Tibial nerve (tissue), 4 donors: ENCODE results near the gene RBCK1. TPM values are rescaled to one million over a fixed set of nuclear protein-coding genes. Genes with fewer than 3 reads are reported as not detected.
"Not testable (repeated sequence)": the region's sequence is repeated elsewhere in the genome, so short reads cannot be mapped to it uniquely, and the experiment has no call there.

Source experiments
- DNase-seq, 2 donors: peaks; one replicate each; pipeline ENCODE4 v3.0.0-alpha.2; 2019; ENCODE audit warnings: low spot score in 2 of 2
- H3K27ac ChIP-seq, 4 donors: fragments of 200-600 bp; sonication (generic) in 3 of 4; one replicate each; pipeline ENCODE4 v1.5.1; 2017 to 2019; ENCODE audit warnings: mild to moderate bottlenecking in 1 of 4
- H3K27me3 ChIP-seq, 2 donors: fragments of 200-600 bp; sonication (generic) in 1 of 2; one replicate each; pipeline versions ENCODE4 v1.5.1 to v1.6.0; 2017 to 2019
- H3K36me3 ChIP-seq, 3 donors: fragments of 200-600 bp; sonication (generic); one replicate each; pipeline ENCODE4 v1.5.1; 2018 to 2019
- H3K4me1 ChIP-seq, 4 donors: fragments of 200-600 bp; sonication (generic) in 3 of 4; one replicate each; pipeline ENCODE4 v1.5.1; 2017 to 2019
- H3K4me3 ChIP-seq, 4 donors: fragments of 200-600 bp; sonication (generic) in 3 of 4; one replicate each; pipeline ENCODE4 v1.5.1; 2017 to 2019; ENCODE audit warnings: mild to moderate bottlenecking in 1 of 4, moderate library complexity in 1 of 4
- H3K9me3 ChIP-seq, 4 donors: fragments of 200-600 bp; sonication (generic) in 3 of 4; one replicate each; pipeline ENCODE4 v1.5.1; 2017 to 2019
- EP300 ChIP-seq, 2 donors: sonication (generic); formaldehyde crosslinking; IDR thresholded peaks; one replicate each; pipeline ENCODE4 v1.6.1; 2017; ENCODE audit warnings: antibody characterized with exemption in 2 of 2, mild to moderate bottlenecking in 1 of 2
- POLR2A ChIP-seq, 2 donors: fragments of 450-650 bp; IDR thresholded peaks; one replicate each; pipeline ENCODE4 v1.6.1; 2017; ENCODE audit warnings: antibody characterized with exemption in 2 of 2, mild to moderate bottlenecking in 2 of 2, moderate library complexity in 2 of 2
- WGBS, 2 donors: methylation state at CpG; one replicate each; pipeline ENCODE4 v1.1.5; 2018; 5-methylcytosine and 5-hydroxymethylcytosine counted together
- total RNA-seq, 4 donors: library from RNA; depleted of rRNA; stranded (reverse); fragments of >200 nt; gene quantifications; one replicate each; pipeline ENCODE4 v1.1.0, GENCODE V29; 2016
- TF ChIP-seq, protein P1 (sequence below), 5 experiments: fragments of 200-600 bp in 3 of 5; fragments of 450-650 bp in 2 of 5; sonication (generic) in 3 of 5; IDR thresholded peaks; one replicate each; pipeline ENCODE4 v1.5.1; 2016 to 2019; ENCODE audit warnings: antibody characterized with exemption in 5 of 5, mild to moderate bottlenecking in 3 of 5, moderate library complexity in 2 of 5

RBCK1 gene
- total RNA-seq, 4 donors from 2014 or later: 93.5 to 149 (median 118) TPM

DNA sequence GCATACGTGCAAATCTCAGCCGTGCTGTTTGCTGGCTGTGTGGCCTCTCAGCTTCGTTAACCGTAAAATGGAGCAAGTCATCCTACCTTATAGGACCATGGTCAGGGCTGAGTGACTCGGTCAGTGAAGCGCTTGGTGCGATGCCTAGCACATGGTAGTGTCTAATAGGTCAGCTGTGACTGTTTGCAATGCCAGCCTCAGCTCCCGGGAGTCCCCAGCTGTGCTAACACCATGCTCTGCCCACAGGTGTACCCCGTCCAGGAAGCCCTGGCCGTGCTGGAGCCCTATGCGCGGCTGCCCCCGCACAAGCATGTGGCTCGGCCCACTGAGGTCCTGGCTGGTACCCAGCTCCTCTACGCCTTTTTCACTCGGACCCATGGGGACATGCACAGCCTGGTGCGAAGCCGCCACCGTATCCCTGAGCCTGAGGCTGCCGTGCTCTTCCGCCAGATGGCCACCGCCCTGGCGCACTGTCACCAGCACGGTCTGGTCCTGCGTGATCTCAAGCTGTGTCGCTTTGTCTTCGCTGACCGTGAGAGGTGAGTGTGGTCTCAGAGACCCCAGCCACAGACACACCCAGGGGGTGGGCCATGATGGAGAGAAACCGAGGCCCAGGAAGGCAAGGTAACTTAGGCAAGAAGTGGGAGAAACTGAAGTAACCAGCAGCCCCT is 16.9 kb upstream of the RBCK1 start:
- DNase-seq: no peak
- Histone ChIP-seq H3K4me3 (no peak overlapping the region), H3K9me3 (no peaks in the 10 kb centered on the region), H3K27me3 (no peaks in the 10 kb centered on the region), H3K27ac (no peak overlapping the region), H3K4me1 (no peaks in the 10 kb centered on the region), H3K36me3 (peaks cover 0 to 84% (median 0%) of the 10 kb centered on the region in 3 donors)
- 93% methylated on average over 28 to 29 of the region's 29 CpGs for WGBS, 2 donors
- no peak for TF ChIP-seq POLR2A (IDR thresholded peaks at IDR 0.05)
- TF ChIP-seq EP300 (IDR thresholded peaks at IDR 0.05): no peak
- TF ChIP-seq, protein P1, sequence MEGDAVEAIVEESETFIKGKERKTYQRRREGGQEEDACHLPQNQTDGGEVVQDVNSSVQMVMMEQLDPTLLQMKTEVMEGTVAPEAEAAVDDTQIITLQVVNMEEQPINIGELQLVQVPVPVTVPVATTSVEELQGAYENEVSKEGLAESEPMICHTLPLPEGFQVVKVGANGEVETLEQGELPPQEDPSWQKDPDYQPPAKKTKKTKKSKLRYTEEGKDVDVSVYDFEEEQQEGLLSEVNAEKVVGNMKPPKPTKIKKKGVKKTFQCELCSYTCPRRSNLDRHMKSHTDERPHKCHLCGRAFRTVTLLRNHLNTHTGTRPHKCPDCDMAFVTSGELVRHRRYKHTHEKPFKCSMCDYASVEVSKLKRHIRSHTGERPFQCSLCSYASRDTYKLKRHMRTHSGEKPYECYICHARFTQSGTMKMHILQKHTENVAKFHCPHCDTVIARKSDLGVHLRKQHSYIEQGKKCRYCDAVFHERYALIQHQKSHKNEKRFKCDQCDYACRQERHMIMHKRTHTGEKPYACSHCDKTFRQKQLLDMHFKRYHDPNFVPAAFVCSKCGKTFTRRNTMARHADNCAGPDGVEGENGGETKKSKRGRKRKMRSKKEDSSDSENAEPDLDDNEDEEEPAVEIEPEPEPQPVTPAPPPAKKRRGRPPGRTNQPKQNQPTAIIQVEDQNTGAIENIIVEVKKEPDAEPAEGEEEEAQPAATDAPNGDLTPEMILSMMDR (IDR thresholded peaks at IDR 0.05): no peak

GRCh38 chr20:393296-393695 is 14.8 kb upstream of the RBCK1 start:
- not testable (repeated sequence) for DNase-seq, H3K4me3 ChIP-seq, H3K27me3 ChIP-seq, H3K4me1 ChIP-seq, H3K9me3 ChIP-seq, H3K27ac ChIP-seq
- WGBS, 2 donors: 92% methylated on average over 2 of the region's 2 CpGs
- peaks cover 0 to 91% (median 0%) of the 10 kb centered on the region in 3 donors for H3K36me3 ChIP-seq

GRCh38 chr20:396252-396618 is 11.9 kb upstream of the RBCK1 start:
- no peaks in the 10 kb centered on the region for H3K27me3 ChIP-seq
- peaks cover 0 to 64% (median 0%) of the 10 kb centered on the region in 3 donors for H3K36me3 ChIP-seq
- no peak for DNase-seq
- peak overlapping the region in 1 of 4 donors; percentile 12 for H3K27ac ChIP-seq
- TF ChIP-seq POLR2A (IDR thresholded peaks at IDR 0.05) (no peak), EP300 (IDR thresholded peaks at IDR 0.05) (no peak)
- TF ChIP-seq, protein P1 (IDR thresholded peaks at IDR 0.05): no peak
- no peaks in the 10 kb centered on the region for H3K4me1 ChIP-seq
- no peak overlapping the region for H3K4me3 ChIP-seq
- H3K9me3 ChIP-seq: no peaks in the 10 kb centered on the region
- 92 to 94% methylated on average over 24 of the region's 24 CpGs for WGBS, 2 donors

GRCh38 chr20:396619-397431 is 11.3 kb upstream of the RBCK1 start:
- 82% methylated on average over 3 to 4 of the region's 4 CpGs for WGBS, 2 donors
- DNase-seq: no peak
- no peak for TF ChIP-seq POLR2A (IDR thresholded peaks at IDR 0.05)
- TF ChIP-seq EP300 (IDR thresholded peaks at IDR 0.05): no peak
- TF ChIP-seq, protein P1 (IDR thresholded peaks at IDR 0.05): no peak
- Histone ChIP-seq H3K27me3 (no peaks in the 10 kb centered on the region), H3K4me3 (no peak overlapping the region), H3K9me3 (no peaks in the 10 kb centered on the region), H3K27ac (peak overlapping the region in 1 of 4 donors; percentile 12), H3K4me1 (no peaks in the 10 kb centered on the region), H3K36me3 (peaks cover 0 to 58% (median 0%) of the 10 kb centered on the region in 3 donors)

DNA sequence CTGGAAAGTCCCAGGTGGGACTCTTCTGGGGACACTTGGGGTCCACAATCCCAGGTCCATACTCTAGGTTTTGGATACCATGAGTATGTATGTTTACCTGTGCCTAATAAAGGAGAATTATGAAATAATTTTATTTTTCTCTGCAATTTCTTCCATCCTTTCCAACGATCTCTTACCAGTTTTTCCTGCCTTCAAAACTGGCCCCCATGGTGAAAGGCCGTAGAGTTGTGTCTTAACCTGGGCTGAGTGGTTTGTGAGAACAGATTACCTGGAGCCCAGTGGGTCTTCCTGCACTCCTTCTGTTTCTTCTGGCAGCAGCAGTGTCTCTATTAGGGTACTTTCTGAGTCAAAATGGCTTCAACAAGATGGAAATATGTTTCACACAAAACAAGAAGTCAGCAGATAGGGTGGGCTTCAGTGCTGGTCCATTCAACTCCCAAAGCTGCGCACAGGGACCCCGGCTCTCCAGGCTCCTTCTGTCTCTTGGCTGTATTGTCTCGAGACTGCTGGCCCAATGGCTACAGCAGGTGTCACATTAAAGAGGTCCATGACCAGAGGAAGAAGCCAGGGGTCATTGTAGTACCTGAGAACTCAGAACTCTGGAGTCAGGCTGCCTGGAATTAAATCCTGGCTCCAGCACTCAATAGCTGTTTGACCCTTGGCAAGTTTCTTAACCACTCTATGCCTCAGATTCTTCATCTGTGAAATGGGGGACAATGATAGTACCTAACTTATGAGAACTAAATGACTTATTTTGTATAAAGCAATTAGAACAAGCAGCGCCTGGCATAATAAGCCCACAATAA is 10.5 kb upstream of the RBCK1 start:
- Histone ChIP-seq H3K36me3 (peaks cover 0 to 50% (median 0%) of the 10 kb centered on the region in 3 donors), H3K9me3 (no peaks in the 10 kb centered on the region), H3K4me1 (no peaks in the 10 kb centered on the region), H3K27ac (no peak overlapping the region), H3K4me3 (no peak overlapping the region), H3K27me3 (no peaks in the 10 kb centered on the region)
- TF ChIP-seq POLR2A (IDR thresholded peaks at IDR 0.05): no peak
- TF ChIP-seq, protein P1 (IDR thresholded peaks at IDR 0.05): no peak
- TF ChIP-seq EP300 (IDR thresholded peaks at IDR 0.05): no peak
- no peak for DNase-seq
- WGBS, 2 donors: 90 to 92% methylated on average over 6 of the region's 6 CpGs
